Measurements from ENCODE around the gene OVCA2. TPM values are rescaled to one million over a fixed set of nuclear protein-coding genes. Genes with fewer than 3 reads are reported as not detected.
A peak's percentile ranks its signal among the peaks of the same experiment; 100 is the strongest.

Gene OVCA2
- total RNA-seq, 2 experiments from 2014 or later, result 34.9 to 40.1 TPM

DNA sequence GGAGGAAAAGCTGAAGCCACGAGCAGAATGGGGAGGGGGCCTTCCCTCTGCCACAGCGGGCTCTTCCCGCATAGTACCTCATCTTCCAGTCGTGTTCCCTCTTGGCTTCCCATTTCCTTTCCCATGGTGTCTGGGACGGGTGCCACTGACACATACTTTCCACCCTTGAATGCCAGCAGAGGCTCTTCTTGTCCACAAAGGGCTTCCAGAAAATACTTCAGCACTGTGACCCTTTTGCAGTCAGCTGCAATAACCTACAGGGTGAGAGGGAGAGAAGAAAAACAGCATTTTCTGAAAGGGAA is 43.8 kb downstream of the OVCA2 start:
- Mint-ChIP-seq H3K27ac (peak overlapping the region; percentile 48), H3K9me3 (ENCODE audit: insufficient read depth) (no peaks in the 10 kb centered on the region), H3K36me3 (ENCODE audit: low read depth) (peaks cover 50% of the 10 kb centered on the region), H3K27me3 (ENCODE audit: low read depth) (no peaks in the 10 kb centered on the region), H3K4me3 (no peak overlapping the region), H3K4me1 (ENCODE audit: low read depth) (peaks cover 94% of the 10 kb centered on the region)
- DNase-seq, result no peak
- ChIA-PET CTCF (interaction anchor here (1.3 to 10.9 kb wide), 4 partner anchors 11 to 160 kb away, joined by 4 to 89 read pairs (median 58); partner anchors contain the start of gene HIC1), POLR2A (interaction anchor here (1.2 kb wide), 1 partner anchor 10 kb away, joined by 4 read pairs; no protein-coding TSS in a partner anchor)
- ATAC-seq, result no peak

DNA sequence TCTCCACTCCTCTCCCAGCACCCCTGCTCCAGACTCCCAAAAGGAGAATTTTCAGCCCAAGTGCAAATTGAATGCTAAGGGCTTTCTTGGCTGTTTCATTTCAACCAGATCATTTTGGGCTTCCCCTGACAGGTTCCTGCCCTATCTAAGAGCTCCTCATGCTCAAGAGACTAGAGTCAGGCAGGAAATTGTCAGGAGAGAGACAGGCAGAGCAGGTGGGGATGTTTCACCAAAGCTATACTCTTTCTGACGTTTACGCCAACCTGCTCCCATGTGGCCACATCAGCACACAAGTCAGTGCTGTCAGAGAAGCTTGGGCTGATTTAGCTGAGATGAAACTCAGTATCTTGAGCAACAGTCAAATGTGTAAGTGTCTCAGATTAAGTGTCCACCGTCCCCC is 44.5 kb downstream of the OVCA2 start:
- POLR2A ChIA-PET, result interaction anchor here (1.0 to 1.4 kb wide), 4 partner anchors 10 to 186 kb away, joined by 3 to 4 read pairs (median 3); no protein-coding TSS in a partner anchor
- Mint-ChIP-seq H3K36me3 (ENCODE audit: low read depth) (peaks cover 44% of the 10 kb centered on the region), H3K4me1 (ENCODE audit: low read depth) (peaks cover 96% of the 10 kb centered on the region), H3K27me3 (ENCODE audit: low read depth) (no peaks in the 10 kb centered on the region), H3K4me3 (no peak overlapping the region), H3K27ac (peak overlapping the region; percentile 36), H3K9me3 (ENCODE audit: insufficient read depth) (no peaks in the 10 kb centered on the region)
- ATAC-seq (no peak), DNase-seq (no peak)
- CTCF ChIA-PET, result interaction anchor here (0.7 to 10.9 kb wide), 6 partner anchors 12 to 178 kb away, joined by 3 to 89 read pairs (median 26); partner anchors contain the start of gene HIC1

DNA sequence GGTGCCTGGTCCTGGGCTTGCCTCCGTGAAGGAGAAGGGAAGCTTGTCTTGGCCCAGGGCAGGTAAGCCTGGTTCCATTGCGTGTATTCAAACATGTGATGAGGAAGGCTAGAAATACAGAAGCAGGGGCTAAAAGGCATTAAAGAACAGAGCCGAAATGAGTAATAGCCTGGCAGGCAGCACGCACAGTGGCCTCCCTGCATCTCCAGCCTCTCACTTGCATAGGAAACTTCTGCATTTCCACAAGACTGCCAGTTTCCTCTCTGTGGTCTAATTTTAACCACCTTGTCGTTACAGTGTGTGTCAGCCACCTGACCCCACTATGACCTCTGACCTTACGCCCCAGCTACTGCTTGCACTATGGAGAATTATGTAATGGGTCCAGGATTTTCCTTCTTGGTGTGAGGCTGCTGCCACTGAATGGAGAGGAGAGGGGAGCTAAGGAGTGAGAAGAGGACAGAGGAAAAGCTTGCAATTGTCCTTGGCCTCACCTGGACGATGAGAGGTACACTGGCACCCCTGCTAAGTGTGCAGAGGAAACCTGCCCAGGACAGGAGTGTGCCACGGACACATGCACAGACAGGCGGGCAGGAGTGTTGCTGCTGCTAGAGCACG is 45.9 kb downstream of the OVCA2 start:
- ChIA-PET CTCF (interaction anchor here (1.1 to 10.9 kb wide), 7 partner anchors 13 to 157 kb away, joined by 3 to 89 read pairs (median 6); partner anchors contain the start of gene HIC1), POLR2A (interaction anchor here (0.6 to 2.8 kb wide), 5 partner anchors 22 to 132 kb away, joined by 3 to 8 read pairs (median 3); no protein-coding TSS in a partner anchor)
- DNase-seq, result peak; percentile 78
- no peaks in the 10 kb centered on the region for H3K27me3 Mint-ChIP-seq (ENCODE audit: low read depth)
- peak; percentile 47 for ATAC-seq
- peaks cover 38% of the 10 kb centered on the region for H3K36me3 Mint-ChIP-seq (ENCODE audit: low read depth)
- H3K4me1 Mint-ChIP-seq (ENCODE audit: low read depth), result peaks cover 93% of the 10 kb centered on the region
- peak overlapping the region; percentile 80 for H3K27ac Mint-ChIP-seq
- H3K9me3 Mint-ChIP-seq (ENCODE audit: insufficient read depth), result no peaks in the 10 kb centered on the region
- peak overlapping the region; percentile 46 for H3K4me3 Mint-ChIP-seq

- ATAC-seq, result peak; percentile 38
- Mint-ChIP-seq H3K27me3 (ENCODE audit: low read depth) (no peaks in the 10 kb centered on the region), H3K27ac (peak overlapping the region; percentile 91), H3K4me1 (ENCODE audit: low read depth) (peaks cover 89% of the 10 kb centered on the region), H3K9me3 (ENCODE audit: insufficient read depth) (no peaks in the 10 kb centered on the region), H3K4me3 (peak overlapping the region; percentile 79), H3K36me3 (ENCODE audit: low read depth) (peaks cover 32% of the 10 kb centered on the region)
- ChIA-PET CTCF (interaction anchor here (0.7 to 10.9 kb wide), 17 partner anchors 12 to 196 kb away, joined by 3 to 89 read pairs (median 3); partner anchors contain the start of gene HIC1), POLR2A (interaction anchor here (0.6 to 3.2 kb wide), 15 partner anchors 8 to 178 kb away, joined by 3 to 13 read pairs (median 4); no protein-coding TSS in a partner anchor)
- no peak for DNase-seq
Measured at GRCh38 chr17:2089021-2089422, 47.2 kb downstream of the OVCA2 start.

- DNase-seq, result no peak
- peaks cover 24% of the 10 kb centered on the region for H3K36me3 Mint-ChIP-seq (ENCODE audit: low read depth)
- peak overlapping the region; percentile 79 for H3K4me3 Mint-ChIP-seq
- H3K27me3 Mint-ChIP-seq (ENCODE audit: low read depth), result no peaks in the 10 kb centered on the region
- peak; percentile 1 for ATAC-seq
- ChIA-PET POLR2A (interaction anchor here (0.7 to 3.2 kb wide), 9 partner anchors 8 to 154 kb away, joined by 3 to 13 read pairs (median 4); no protein-coding TSS in a partner anchor), CTCF (interaction anchor here (0.6 to 10.9 kb wide), 17 partner anchors 9 to 263 kb away, joined by 3 to 89 read pairs (median 3); partner anchors contain the start of gene HIC1)
- H3K27ac Mint-ChIP-seq, result peak overlapping the region; percentile 91
- no peaks in the 10 kb centered on the region for H3K9me3 Mint-ChIP-seq (ENCODE audit: insufficient read depth)
- peaks cover 81% of the 10 kb centered on the region for H3K4me1 Mint-ChIP-seq (ENCODE audit: low read depth)
Measured at GRCh38 chr17:2090210-2090641, 48.4 kb downstream of the OVCA2 start.

GRCh38 chr17:2090804-2091534 is 49.1 kb downstream of the OVCA2 start:
- peaks cover 73% of the 10 kb centered on the region for H3K4me1 Mint-ChIP-seq (ENCODE audit: low read depth)
- peak overlapping the region; percentile 91 for H3K27ac Mint-ChIP-seq
- POLR2A ChIA-PET, result interaction anchor here (0.5 to 3.2 kb wide), 11 partner anchors 10 to 160 kb away, joined by 3 to 13 read pairs (median 4); no protein-coding TSS in a partner anchor
- no peaks in the 10 kb centered on the region for H3K9me3 Mint-ChIP-seq (ENCODE audit: insufficient read depth)
- ATAC-seq (no peak), DNase-seq (no peak)
- H3K27me3 Mint-ChIP-seq (ENCODE audit: low read depth), result no peaks in the 10 kb centered on the region
- CTCF ChIA-PET, result interaction anchor here (0.8 to 10.9 kb wide), 14 partner anchors 9 to 262 kb away, joined by 3 to 89 read pairs (median 4); partner anchors contain the start of gene HIC1
- peak overlapping the region; percentile 79 for H3K4me3 Mint-ChIP-seq
- peaks cover 24% of the 10 kb centered on the region for H3K36me3 Mint-ChIP-seq (ENCODE audit: low read depth)

DNA sequence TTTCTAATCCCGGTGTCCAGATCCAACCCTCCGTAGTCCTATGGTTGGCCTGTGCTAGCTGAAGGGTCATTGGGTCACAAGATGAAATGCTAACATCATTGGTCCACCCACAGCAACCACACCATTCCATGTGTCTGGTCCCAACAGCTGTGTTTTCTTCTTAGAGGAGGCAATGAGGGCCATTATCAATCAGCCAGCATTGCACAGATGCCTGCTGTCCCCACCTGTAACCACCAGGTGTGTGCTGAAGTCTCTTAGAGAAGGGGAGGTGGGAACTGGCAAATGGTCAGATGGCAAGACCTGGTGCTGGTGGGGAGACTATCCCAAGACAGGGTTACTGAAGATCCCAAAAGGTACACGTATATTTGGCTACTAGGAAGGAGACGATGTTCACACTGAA is 50.4 kb downstream of the OVCA2 start:
- H3K4me3 Mint-ChIP-seq, result no peak overlapping the region
- ChIA-PET POLR2A (interaction anchor here (1.3 kb wide), 1 partner anchor 46 kb away, joined by 4 read pairs; no protein-coding TSS in a partner anchor), CTCF (interaction anchor here (0.9 to 10.9 kb wide), 5 partner anchors 22 to 153 kb away, joined by 3 to 89 read pairs (median 47); partner anchors contain the start of gene HIC1)
- H3K9me3 Mint-ChIP-seq (ENCODE audit: insufficient read depth), result no peaks in the 10 kb centered on the region
- peaks cover 19% of the 10 kb centered on the region for H3K36me3 Mint-ChIP-seq (ENCODE audit: low read depth)
- no peaks in the 10 kb centered on the region for H3K27me3 Mint-ChIP-seq (ENCODE audit: low read depth)
- H3K4me1 Mint-ChIP-seq (ENCODE audit: low read depth), result peaks cover 61% of the 10 kb centered on the region
- no peak for ATAC-seq
- DNase-seq, result no peak
- peak overlapping the region; percentile 73 for H3K27ac Mint-ChIP-seq

Small RNAs within 50 kb of the gene (microRNA-seq; reads per million reads assigned to microRNA genes)
- 1,374 reads per million, percentile 84 among the genes with 10 or more reads in this experiment for gene MIR132
- 19.5 reads per million, percentile 34 among the genes with 10 or more reads in this experiment for gene MIR212

Other genes starting within 250 kb of the OVCA2 start
- 10 to 100 TPM; 40.3 to 41.7 TPM for gene SMYD4, start 212.1 kb upstream of the OVCA2 start, total RNA-seq
- gene RPA1, start 212.0 kb upstream of the OVCA2 start, total RNA-seq, result 100 to 1,000 TPM; 314 to 325 TPM
- gene RTN4RL1, start 16.7 kb upstream of the OVCA2 start, total RNA-seq, result under 1 TPM; 0.10 to 0.18 TPM
- 10 to 100 TPM; 24.6 to 24.7 TPM for gene DPH1, start 11.9 kb upstream of the OVCA2 start, total RNA-seq
- 10 to 100 TPM; 66.8 to 70.8 TPM for gene HIC1, start 13.1 kb downstream of the OVCA2 start, total RNA-seq

All from activated CD8-positive, alpha-beta T cell treated with anti-CD3 and anti-CD28 coated beads, Interleukin-2, amount 10 ng/mL, durations not matched to agents 7 days and 5 days (primary cell).